ENCODE data around the gene RTTN.

DNA sequence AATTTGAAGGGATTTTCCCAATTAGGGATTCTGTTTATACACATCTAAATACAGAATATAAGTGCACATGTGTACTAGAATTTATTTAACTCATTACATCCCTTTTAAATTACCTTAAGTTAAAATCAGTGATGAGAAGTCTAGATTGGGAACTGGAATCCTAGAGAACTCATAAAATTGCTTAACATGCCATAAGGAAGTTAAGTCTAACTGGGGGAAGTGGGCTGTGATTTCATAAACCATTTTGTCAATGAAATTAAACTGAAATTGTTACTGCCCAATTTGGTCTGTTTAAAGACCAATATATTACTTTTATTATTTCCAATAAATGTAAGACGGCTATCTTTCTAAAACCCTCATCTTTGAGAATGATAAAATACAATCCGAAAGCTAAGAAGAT lies 185.5 kb downstream of the RTTN start:
- TF ChIP-seq, protein P1, sequence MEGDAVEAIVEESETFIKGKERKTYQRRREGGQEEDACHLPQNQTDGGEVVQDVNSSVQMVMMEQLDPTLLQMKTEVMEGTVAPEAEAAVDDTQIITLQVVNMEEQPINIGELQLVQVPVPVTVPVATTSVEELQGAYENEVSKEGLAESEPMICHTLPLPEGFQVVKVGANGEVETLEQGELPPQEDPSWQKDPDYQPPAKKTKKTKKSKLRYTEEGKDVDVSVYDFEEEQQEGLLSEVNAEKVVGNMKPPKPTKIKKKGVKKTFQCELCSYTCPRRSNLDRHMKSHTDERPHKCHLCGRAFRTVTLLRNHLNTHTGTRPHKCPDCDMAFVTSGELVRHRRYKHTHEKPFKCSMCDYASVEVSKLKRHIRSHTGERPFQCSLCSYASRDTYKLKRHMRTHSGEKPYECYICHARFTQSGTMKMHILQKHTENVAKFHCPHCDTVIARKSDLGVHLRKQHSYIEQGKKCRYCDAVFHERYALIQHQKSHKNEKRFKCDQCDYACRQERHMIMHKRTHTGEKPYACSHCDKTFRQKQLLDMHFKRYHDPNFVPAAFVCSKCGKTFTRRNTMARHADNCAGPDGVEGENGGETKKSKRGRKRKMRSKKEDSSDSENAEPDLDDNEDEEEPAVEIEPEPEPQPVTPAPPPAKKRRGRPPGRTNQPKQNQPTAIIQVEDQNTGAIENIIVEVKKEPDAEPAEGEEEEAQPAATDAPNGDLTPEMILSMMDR (conservative IDR thresholded peaks at IDR 0.05; ENCODE audit: low read depth, low read length) = no peak
- TF ChIP-seq EZH2 (IDR thresholded peaks at IDR 0.05; ENCODE audit: borderline replicate concordance, low read depth, low read length, poor library complexity, severe bottlenecking) = no peak
